ENCODE data around the gene EPS8L2.

- TF ChIP-seq, protein P1, sequence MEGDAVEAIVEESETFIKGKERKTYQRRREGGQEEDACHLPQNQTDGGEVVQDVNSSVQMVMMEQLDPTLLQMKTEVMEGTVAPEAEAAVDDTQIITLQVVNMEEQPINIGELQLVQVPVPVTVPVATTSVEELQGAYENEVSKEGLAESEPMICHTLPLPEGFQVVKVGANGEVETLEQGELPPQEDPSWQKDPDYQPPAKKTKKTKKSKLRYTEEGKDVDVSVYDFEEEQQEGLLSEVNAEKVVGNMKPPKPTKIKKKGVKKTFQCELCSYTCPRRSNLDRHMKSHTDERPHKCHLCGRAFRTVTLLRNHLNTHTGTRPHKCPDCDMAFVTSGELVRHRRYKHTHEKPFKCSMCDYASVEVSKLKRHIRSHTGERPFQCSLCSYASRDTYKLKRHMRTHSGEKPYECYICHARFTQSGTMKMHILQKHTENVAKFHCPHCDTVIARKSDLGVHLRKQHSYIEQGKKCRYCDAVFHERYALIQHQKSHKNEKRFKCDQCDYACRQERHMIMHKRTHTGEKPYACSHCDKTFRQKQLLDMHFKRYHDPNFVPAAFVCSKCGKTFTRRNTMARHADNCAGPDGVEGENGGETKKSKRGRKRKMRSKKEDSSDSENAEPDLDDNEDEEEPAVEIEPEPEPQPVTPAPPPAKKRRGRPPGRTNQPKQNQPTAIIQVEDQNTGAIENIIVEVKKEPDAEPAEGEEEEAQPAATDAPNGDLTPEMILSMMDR (conservative IDR thresholded peaks at IDR 0.05; ENCODE audit: low read depth, low read length) = no peak
- no peak for TF ChIP-seq EZH2 (IDR thresholded peaks at IDR 0.05; ENCODE audit: borderline replicate concordance, low read depth, low read length, poor library complexity, severe bottlenecking)
These were observed 58.4 kb downstream of the EPS8L2 start for GRCh38 chr11:764322-765024.

All from A673 (cell line).